IMR-90 (cell line): ENCODE results near the gene COL8A1. TPM values are rescaled to one million over a fixed set of nuclear protein-coding genes. Genes with fewer than 3 reads are reported as not detected.

ENCODE experiments used
- ATAC-seq: fragments of 200-7000 bp; cut with Tn5 transposase; 2 replicates; pipeline ENCODE4 v1.9.1; 2020; ENCODE audit warnings: low read depth, mild to moderate bottlenecking, moderate library complexity
- BruUV-seq: library from RNA; stranded (reverse); fragments of 400-500 nt; replicated peaks from 2 replicates; lab custom pipeline; 2021; lab: Mats Ljungman, UMichigan
- CTCF ChIA-PET: fragments of 300-600 bp; formaldehyde crosslinking; extraction: SDS; loops from one replicate; lab custom pipeline; 2021; ENCODE audit warnings: antibody characterized with exemption; lab: Yijun Ruan, JAX
- POLR2A ChIA-PET: fragments of 300-600 bp; sonication (Branson Sonifier 250); formaldehyde crosslinking; loops from one replicate; lab custom pipeline; 2022; ENCODE audit warnings: antibody characterized with exemption; ENCODE audit not compliant: unreplicated experiment; lab: Charles Lee
- DNase-seq: peaks from one replicate; pipeline ENCODE4 v3.0.0; 2013
- H2AFZ ChIP-seq: replicated peaks from 2 replicates; pipeline ENCODE3; 2013; ENCODE audit warnings: low read length, mild to moderate bottlenecking; ENCODE audit not compliant: poor library complexity
- H2AK5ac ChIP-seq: 2 replicates; pipeline ENCODE4 v1.6.1; 2013; ENCODE audit warnings: low read depth, low read length, inconsistent platforms
- H2AK9ac ChIP-seq: replicated peaks from 2 replicates; pipeline ENCODE3; 2013; ENCODE audit warnings: mild to moderate bottlenecking, low read depth, low read length, moderate library complexity; ENCODE audit not compliant: poor library complexity
- H2BK120ac ChIP-seq: 2 replicates; pipeline ENCODE4 v1.6.1; 2013; ENCODE audit warnings: low read depth, low read length, inconsistent platforms
- H2BK15ac ChIP-seq: 3 replicates; pipeline ENCODE4 v1.6.1; 2013; ENCODE audit warnings: low read depth, low read length, inconsistent platforms
- H2BK20ac ChIP-seq: 2 replicates; pipeline ENCODE4 v1.6.1; 2013; ENCODE audit warnings: low read depth, mild to moderate bottlenecking, inconsistent platforms, low read length, moderate library complexity
- H2BK5ac ChIP-seq: 2 replicates; pipeline ENCODE4 v1.6.1; 2013; ENCODE audit warnings: mild to moderate bottlenecking, low read depth, low read length, inconsistent platforms; ENCODE audit not compliant: poor library complexity, severe bottlenecking
- H3K14ac ChIP-seq: replicated peaks from 2 replicates; pipeline ENCODE4 v1.6.1; 2013; ENCODE audit warnings: low read depth, low read length, inconsistent platforms
- H3K18ac ChIP-seq: 2 replicates; pipeline ENCODE4 v1.6.1; 2013; ENCODE audit warnings: low read depth, low read length, control low read depth
- H3K23ac ChIP-seq: 2 replicates; pipeline ENCODE4 v1.6.1; 2013; ENCODE audit warnings: low read depth, low read length, inconsistent platforms
- H3K27ac ChIP-seq: 2 replicates; pipeline ENCODE4 v1.5.1; 2013; ENCODE audit warnings: mild to moderate bottlenecking, control low read depth, low read length; ENCODE audit not compliant: insufficient read depth
- H3K27me3 ChIP-seq: 2 replicates; pipeline ENCODE4 v1.6.1; 2013; ENCODE audit warnings: low read length; ENCODE audit not compliant: control insufficient read depth, insufficient read depth
- H3K36me3 ChIP-seq: 2 replicates; pipeline ENCODE4 v1.6.1; 2013; ENCODE audit warnings: low read length, mixed read lengths; ENCODE audit not compliant: control insufficient read depth, insufficient read depth
- H3K4ac ChIP-seq: 2 replicates; pipeline ENCODE4 v1.6.1; 2013; ENCODE audit warnings: low read depth, low read length, inconsistent platforms
- H3K4me1 ChIP-seq: 2 replicates; pipeline ENCODE4 v1.6.1; 2013; ENCODE audit warnings: low read length, mixed read lengths; ENCODE audit not compliant: control insufficient read depth, insufficient read depth
- H3K4me2 ChIP-seq: 2 replicates; pipeline ENCODE4 v1.6.1; 2013; ENCODE audit warnings: low read depth, mild to moderate bottlenecking, control low read depth, low read length, moderate library complexity
- H3K4me3 ChIP-seq: 2 replicates; pipeline ENCODE4 v1.5.1; 2013; ENCODE audit warnings: low read depth, mild to moderate bottlenecking, control low read depth, low read length, moderate library complexity; ENCODE audit not compliant: insufficient read depth
- H3K56ac ChIP-seq: 2 replicates; pipeline ENCODE4 v1.6.1; 2013; ENCODE audit warnings: low read length, inconsistent platforms; ENCODE audit not compliant: insufficient read depth; ENCODE audit errors: extremely low read depth
- H3K79me1 ChIP-seq, 2 experiments: 2 replicates each; pipeline ENCODE4 v1.6.1; 2013; ENCODE audit warnings: low read length in 2 of 2, inconsistent platforms in 1 of 2, low read depth in 1 of 2
- H3K9ac ChIP-seq: 2 replicates; pipeline ENCODE4 v1.6.1; 2013; ENCODE audit warnings: low read depth, low read length, control low read depth
- H3K9me1 ChIP-seq: 2 replicates; pipeline ENCODE4 v1.6.1; 2013; ENCODE audit warnings: low read length, inconsistent platforms; ENCODE audit not compliant: insufficient read depth
- H3K9me3 ChIP-seq: 2 replicates; pipeline ENCODE4 v1.6.1; 2013; ENCODE audit warnings: low read length; ENCODE audit not compliant: control insufficient read depth, insufficient read depth
- H4K20me1 ChIP-seq: 2 replicates; pipeline ENCODE4 v1.6.1; 2013; ENCODE audit warnings: low read length, inconsistent platforms; ENCODE audit not compliant: insufficient read depth
- H4K5ac ChIP-seq: 2 replicates; pipeline ENCODE4 v1.6.1; 2013; ENCODE audit warnings: mild to moderate bottlenecking, low read depth, low read length, control low read depth
- H4K8ac ChIP-seq, 2 experiments: 2 replicates each; pipeline ENCODE4 v1.6.1; 2013; ENCODE audit warnings: low read depth in 2 of 2, low read length in 2 of 2, control low read depth in 1 of 2, inconsistent platforms in 1 of 2
- H4K91ac ChIP-seq: 2 replicates; pipeline ENCODE4 v1.6.1; 2013; ENCODE audit warnings: low read depth, low read length, inconsistent platforms; ENCODE audit not compliant: insufficient read depth
- CEBPB ChIP-seq: IDR thresholded peaks from 2 replicates; pipeline ENCODE4 v1.6.1; 2012; ENCODE audit warnings: low read depth, low read length, improper control_type of control experiment
- RAD21 ChIP-seq: IDR thresholded peaks from 2 replicates; pipeline ENCODE4 v1.6.1; 2012; ENCODE audit warnings: low read length, improper control_type of control experiment
- WGBS, 2 experiments: methylation state at CpG; one replicate each; pipeline versions ENCODE4 v1.1.5 to v1.1.7; 2013; ENCODE audit warnings: missing lambda C conversion rate in 2 of 2; ENCODE audit not compliant: insufficient read length in 1 of 2; ENCODE audit errors: extremely low coverage in 2 of 2; 5-methylcytosine and 5-hydroxymethylcytosine counted together
- dilution Hi-C: fragments of 300-500 bp; cut with HindIII; formaldehyde crosslinking; loops from one replicate; pipeline ENCODE4 v1.14.3; 2018; ENCODE audit warnings: low sequenced_read_pairs; ENCODE audit not compliant: unreplicated experiment
- in situ Hi-C: fragments of 300-500 bp; cut with MboI; formaldehyde crosslinking; loops from 3 replicates; pipeline ENCODE4 v1.14.3; 2019; ENCODE audit warnings: low sequenced_read_pairs, inconsistent platforms, mixed read lengths
- intact Hi-C: fragments of 100-400 bp; cut with micrococcal nuclease; formaldehyde crosslinking; loops from 2 replicates; pipeline ENCODE4 v1.10.0; 2022
- polyA plus RNA-seq, 3 experiments: library from polyadenylated mRNA; depleted of rRNA; stranded (reverse); fragments of >200 nt; gene quantifications; 2 replicates each; pipeline ENCODE4 v1.2.3, GENCODE V29; 2012; ENCODE audit warnings: low replicate concordance in 1 of 3
- total RNA-seq: library from RNA; depleted of rRNA; stranded (reverse); fragments of >200 nt; gene quantifications from 2 replicates; pipeline ENCODE4 v1.2.3, GENCODE V29; 2012

COL8A1 gene
- total and polyA plus RNA-seq, 2 of the 4 experiments (the other 2 are of a cell fraction) = 119 to 151 TPM

- Histone ChIP-seq H2BK20ac (no peak overlapping the region), H3K9me1 (peaks cover 3% of the 10 kb centered on the region), H3K4me3 (peak overlapping the region; percentile 62), H3K27ac (no peak overlapping the region), H3K56ac (peak overlapping the region; percentile 50; the same call in 1 of the 2 replicates), H3K79me1 (peaks cover 19 to 45% of the 10 kb centered on the region in 2 experiments), H3K4me1 (peaks cover 7% of the 10 kb centered on the region; the same call in 1 of the 2 replicates), H3K36me3 (no peaks in the 10 kb centered on the region), H3K18ac (peak overlapping the region; percentile 9; the same call in 1 of the 2 replicates), H3K4ac (peak overlapping the region; percentile 51; the same call in 1 of the 2 replicates), H2BK15ac (peak overlapping the region; percentile 34; the same call in 1 of the 3 replicates), H2BK120ac (0 out of 2 replicates have a peak overlapping the region, but pooled peaks have one; percentile 96), H4K5ac (peak overlapping the region; percentile 31; the same call in 1 of the 2 replicates), H3K4me2 (peak overlapping the region; percentile 69), H4K8ac (peak overlapping the region in 1 of 2 experiments; percentile 45; a peak in 1 of 4 replicates), H3K9ac (peak overlapping the region; percentile 67; the same call in 1 of the 2 replicates), H2BK5ac (peak overlapping the region; percentile 77), H3K9me3 (no peaks in the 10 kb centered on the region), H3K23ac (peak overlapping the region; percentile 91; the same call in 1 of the 2 replicates), H2AK9ac (no peak overlapping the region), H2AK5ac (no peak overlapping the region), H4K91ac (no peak overlapping the region), H4K20me1 (peaks cover 4% of the 10 kb centered on the region; the same call in 1 of the 2 replicates), H3K27me3 (no peaks in the 10 kb centered on the region), H3K14ac (peak overlapping the region; percentile 95; the same call in 1 of the 2 replicates), H2AFZ (no peak overlapping the region)
- BruUV-seq = no TSS peak
- no peak for ATAC-seq
- ChIA-PET CTCF (interaction anchor here (1.0 kb wide), 1 partner anchor 43 kb away, joined by 3 read pairs; no protein-coding TSS in a partner anchor), POLR2A (interaction anchor here (1.2 kb wide), 1 partner anchor 345 kb away, joined by 4 read pairs; no protein-coding TSS in a partner anchor)
- intact Hi-C loops = loop anchor here (2.0 to 5.0 kb wide), 5 partner anchors 141 to 527 kb away; no protein-coding TSS in a partner anchor
- in situ Hi-C loops = no loop called here
- TF ChIP-seq CEBPB = peak; percentile 53; the same call in 1 of the 2 replicates
- TF ChIP-seq RAD21 = no peak
- no CpG with 5 or more reads among the region's 1 CpG for WGBS, 2 experiments
- DNase-seq = peak; percentile 35
- dilution Hi-C loops = no loop called here
These were observed 1.2 kb downstream of the COL8A1 start for GRCh38 chr3:99639579-99639978.
